Osteoblast (primary cell): Measurements from ENCODE around the gene DDX10. TPM values are rescaled to one million over a fixed set of nuclear protein-coding genes. Genes with fewer than 3 reads are reported as not detected.

Experiments used
- DNase-seq: peaks from one replicate; pipeline ENCODE4 v3.0.0; 2011; ENCODE audit warnings: low spot score, mixed read lengths; ENCODE audit not compliant: insufficient read length; ENCODE audit errors: missing footprints
- H2AFZ ChIP-seq: 2 replicates; pipeline ENCODE4 v1.6.0; 2011; ENCODE audit warnings: mild to moderate bottlenecking, low read length
- H3K27ac ChIP-seq: 2 replicates; pipeline ENCODE4 v1.5.1; 2011; ENCODE audit warnings: mild to moderate bottlenecking, low read depth, low read length, moderate library complexity
- H3K27me3 ChIP-seq: 2 replicates; pipeline ENCODE4 v1.6.0; 2012; ENCODE audit warnings: mild to moderate bottlenecking, control low read depth, inconsistent platforms, low read length, moderate library complexity; ENCODE audit not compliant: insufficient read depth
- H3K36me3 ChIP-seq: 2 replicates; pipeline ENCODE4 v1.5.1; 2011; ENCODE audit warnings: mild to moderate bottlenecking, low read length, control low read depth, moderate library complexity; ENCODE audit not compliant: insufficient read depth
- H3K4me1 ChIP-seq: 2 replicates; pipeline ENCODE4 v1.5.1; 2011; ENCODE audit warnings: mild to moderate bottlenecking, low read length, control low read depth, moderate library complexity; ENCODE audit not compliant: insufficient read depth
- H3K4me2 ChIP-seq: 2 replicates; pipeline ENCODE4 v1.6.0; 2011; ENCODE audit warnings: mild to moderate bottlenecking, low read length; ENCODE audit not compliant: insufficient read depth
- H3K4me3 ChIP-seq: fragments of 200-600 bp; sonication (generic); 3 replicates; pipeline ENCODE4 v1.5.1; 2012; ENCODE audit warnings: mild to moderate bottlenecking, low read length, inconsistent platforms; ENCODE audit not compliant: insufficient read depth
- H3K79me2 ChIP-seq: 2 replicates; pipeline ENCODE4 v1.6.0; 2012; ENCODE audit warnings: mild to moderate bottlenecking, low read length, control low read depth, inconsistent platforms; ENCODE audit not compliant: insufficient read depth
- H3K9me3 ChIP-seq: 2 replicates; pipeline ENCODE4 v1.5.1; 2011; ENCODE audit warnings: low read depth, low read length, control low read depth
- H4K20me1 ChIP-seq: 2 replicates; pipeline ENCODE4 v1.6.0; 2012; ENCODE audit warnings: mild to moderate bottlenecking, low read length, control low read depth; ENCODE audit not compliant: insufficient read depth
- total RNA-seq: library from RNA; depleted of rRNA; stranded (reverse); fragments of >200 nt; gene quantifications from 2 replicates; pipeline ENCODE4 v1.2.3, GENCODE V29; 2012
- TF ChIP-seq, protein P1 (sequence below): IDR thresholded peaks from 2 replicates; pipeline ENCODE4 v1.5.1; 2011; ENCODE audit warnings: mild to moderate bottlenecking, low read depth, low read length, moderate library complexity; ENCODE audit errors: extremely low read depth

The DDX10 gene
- total RNA-seq, 1 donor, result 16.6 TPM

DNA sequence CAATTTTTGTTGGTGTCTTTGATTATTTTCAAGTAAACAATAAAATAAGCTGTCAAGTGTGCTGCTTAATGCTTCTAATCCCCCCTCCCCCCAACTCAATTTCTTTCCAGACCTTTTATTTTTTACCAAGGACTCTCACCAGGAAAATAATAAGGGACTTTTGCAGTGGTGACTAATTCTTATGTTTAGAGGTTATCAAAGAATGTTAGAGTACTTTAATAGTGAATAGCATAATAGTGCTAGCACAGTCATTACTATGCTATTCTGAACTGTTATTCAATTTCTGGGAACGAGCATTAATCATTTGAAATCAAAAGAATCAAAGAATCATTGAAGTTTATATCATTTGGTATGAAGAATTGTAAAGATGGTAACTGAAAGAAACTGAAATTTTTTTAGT is 251.4 kb downstream of the DDX10 start:
- no peak overlapping the region for H3K4me3 ChIP-seq
- H3K79me2 ChIP-seq, result no peaks in the 10 kb centered on the region
- no peak overlapping the region for H2AFZ ChIP-seq
- H4K20me1 ChIP-seq, result no peaks in the 10 kb centered on the region
- no peaks in the 10 kb centered on the region for H3K9me3 ChIP-seq
- peak overlapping the region; percentile 52 for H3K4me2 ChIP-seq
- DNase-seq, result no peak
- no peaks in the 10 kb centered on the region for H3K27me3 ChIP-seq
- TF ChIP-seq, protein P1, sequence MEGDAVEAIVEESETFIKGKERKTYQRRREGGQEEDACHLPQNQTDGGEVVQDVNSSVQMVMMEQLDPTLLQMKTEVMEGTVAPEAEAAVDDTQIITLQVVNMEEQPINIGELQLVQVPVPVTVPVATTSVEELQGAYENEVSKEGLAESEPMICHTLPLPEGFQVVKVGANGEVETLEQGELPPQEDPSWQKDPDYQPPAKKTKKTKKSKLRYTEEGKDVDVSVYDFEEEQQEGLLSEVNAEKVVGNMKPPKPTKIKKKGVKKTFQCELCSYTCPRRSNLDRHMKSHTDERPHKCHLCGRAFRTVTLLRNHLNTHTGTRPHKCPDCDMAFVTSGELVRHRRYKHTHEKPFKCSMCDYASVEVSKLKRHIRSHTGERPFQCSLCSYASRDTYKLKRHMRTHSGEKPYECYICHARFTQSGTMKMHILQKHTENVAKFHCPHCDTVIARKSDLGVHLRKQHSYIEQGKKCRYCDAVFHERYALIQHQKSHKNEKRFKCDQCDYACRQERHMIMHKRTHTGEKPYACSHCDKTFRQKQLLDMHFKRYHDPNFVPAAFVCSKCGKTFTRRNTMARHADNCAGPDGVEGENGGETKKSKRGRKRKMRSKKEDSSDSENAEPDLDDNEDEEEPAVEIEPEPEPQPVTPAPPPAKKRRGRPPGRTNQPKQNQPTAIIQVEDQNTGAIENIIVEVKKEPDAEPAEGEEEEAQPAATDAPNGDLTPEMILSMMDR, result no peak
- H3K27ac ChIP-seq, result peak overlapping the region; percentile 57
- no peaks in the 10 kb centered on the region for H3K36me3 ChIP-seq
- peaks cover 29% of the 10 kb centered on the region for H3K4me1 ChIP-seq

DNA sequence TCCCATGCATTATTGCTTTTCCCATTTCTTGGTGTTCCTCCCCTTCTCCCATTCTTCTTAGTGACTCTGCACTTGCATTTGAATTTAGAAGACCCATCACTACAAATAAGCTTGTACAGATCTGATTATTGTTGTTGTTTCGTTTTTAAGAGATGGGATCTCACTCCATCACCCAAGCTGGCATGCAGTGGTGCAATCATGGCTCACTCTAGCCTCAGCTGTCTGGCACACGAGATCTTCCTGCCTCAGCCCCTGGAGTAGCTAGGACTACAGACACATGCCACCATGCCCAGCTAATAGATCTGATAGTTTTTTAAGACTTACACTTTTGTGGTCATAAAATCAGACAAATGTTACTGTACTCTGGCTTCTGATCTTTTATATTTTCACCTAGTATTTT is 252.1 kb downstream of the DDX10 start:
- no peaks in the 10 kb centered on the region for H3K9me3 ChIP-seq
- TF ChIP-seq, protein P1, result no peak
- peak overlapping the region; percentile 52 for H3K4me2 ChIP-seq
- no peak overlapping the region for H2AFZ ChIP-seq
- H3K36me3 ChIP-seq, result no peaks in the 10 kb centered on the region
- H3K79me2 ChIP-seq, result no peaks in the 10 kb centered on the region
- no peaks in the 10 kb centered on the region for H4K20me1 ChIP-seq
- H3K4me3 ChIP-seq, result no peak overlapping the region
- DNase-seq, result no peak
- peak overlapping the region; percentile 8 for H3K27ac ChIP-seq
- H3K27me3 ChIP-seq, result no peaks in the 10 kb centered on the region
- peaks cover 29% of the 10 kb centered on the region for H3K4me1 ChIP-seq

DNA sequence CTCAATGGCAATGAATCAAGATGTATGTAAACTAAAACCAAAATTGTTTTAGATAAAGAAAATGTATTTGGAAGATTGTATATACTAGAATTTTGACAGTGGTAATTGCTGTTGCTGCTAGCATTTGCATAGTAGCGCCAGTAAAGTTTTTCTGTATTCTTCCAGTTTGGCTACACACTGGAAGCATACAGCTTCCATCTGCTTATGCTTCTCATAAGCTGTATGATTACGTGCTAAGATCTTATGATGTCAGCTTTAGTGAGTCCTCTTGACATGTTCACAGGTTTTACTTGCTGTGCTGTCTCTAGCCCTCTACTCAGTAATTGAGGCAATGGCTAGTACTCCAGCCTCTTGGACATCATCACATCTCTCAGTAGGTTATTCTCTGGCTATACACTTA is 256.3 kb downstream of the DDX10 start:
- Histone ChIP-seq H3K9me3 (no peaks in the 10 kb centered on the region), H3K27me3 (no peaks in the 10 kb centered on the region), H2AFZ (no peak overlapping the region), H3K4me2 (no peak overlapping the region), H3K4me1 (peaks cover 11% of the 10 kb centered on the region), H3K79me2 (no peaks in the 10 kb centered on the region), H3K27ac (no peak overlapping the region), H3K4me3 (no peak overlapping the region), H3K36me3 (no peaks in the 10 kb centered on the region), H4K20me1 (no peaks in the 10 kb centered on the region)
- TF ChIP-seq, protein P1, result no peak
- DNase-seq, result no peak

DNA sequence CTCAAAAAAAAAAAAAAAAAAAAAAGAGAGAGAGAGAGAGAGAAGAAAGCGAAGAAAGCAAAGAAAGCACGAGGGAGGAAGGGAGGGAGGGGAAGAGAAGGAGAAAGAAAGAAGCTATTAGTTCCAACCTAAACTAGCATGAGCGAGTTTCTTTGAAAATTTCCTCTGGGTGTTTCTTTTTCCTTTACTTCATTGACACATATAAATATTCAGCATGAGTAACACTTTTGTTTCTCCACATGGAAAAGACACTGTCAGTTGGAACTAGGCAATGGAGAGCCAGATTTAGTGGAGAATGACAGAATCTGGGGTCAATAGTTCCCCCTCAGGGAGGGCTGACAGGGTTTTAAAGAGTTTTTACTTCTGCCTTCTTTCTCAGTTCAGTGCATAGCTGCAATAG is 257.4 kb downstream of the DDX10 start:
- DNase-seq, result no peak
- Histone ChIP-seq H3K4me3 (no peak overlapping the region), H3K4me2 (no peak overlapping the region), H3K79me2 (no peaks in the 10 kb centered on the region), H2AFZ (no peak overlapping the region), H4K20me1 (no peaks in the 10 kb centered on the region), H3K27ac (no peak overlapping the region), H3K4me1 (peaks cover 1% of the 10 kb centered on the region), H3K36me3 (no peaks in the 10 kb centered on the region), H3K27me3 (no peaks in the 10 kb centered on the region), H3K9me3 (no peaks in the 10 kb centered on the region)
- TF ChIP-seq, protein P1, result no peak
